Caco-2 (cell line): ENCODE results near the gene CCNI. TPM values are rescaled to one million over a fixed set of nuclear protein-coding genes. Genes with fewer than 3 reads are reported as not detected.

Source experiments
- BruUV-seq: library from RNA; stranded (reverse); fragments of 400-500 nt; replicated peaks from 2 replicates; lab custom pipeline; 2021; lab: Mats Ljungman, UMichigan
- CTCF ChIA-PET: fragments of 300-600 bp; sonication (Branson Sonifier 250); formaldehyde crosslinking; loops from one replicate; lab custom pipeline; 2022; ENCODE audit warnings: antibody characterized with exemption; lab: Charles Lee
- POLR2A ChIA-PET: fragments of 300-600 bp; sonication (Branson Sonifier 250); formaldehyde crosslinking; loops from one replicate; lab custom pipeline; 2022; ENCODE audit warnings: antibody characterized with exemption; lab: Charles Lee
- DNase-seq, 2 experiments: peaks; one replicate each; pipeline versions ENCODE4 v3.0.0 to v3.0.0-alpha.2; 2020 to 2022
- H3K27me3 ChIP-seq: replicated peaks from 2 replicates; pipeline ENCODE4 v1.6.0; 2011; ENCODE audit warnings: low read length; ENCODE audit not compliant: control insufficient read depth, insufficient read depth
- H3K36me3 ChIP-seq: 2 replicates; pipeline ENCODE4 v1.5.1; 2011; ENCODE audit warnings: low read length; ENCODE audit not compliant: control insufficient read depth, insufficient read depth
- H3K4me1 ChIP-seq: fragments of 250-450 bp; sonication (Bioruptor Pico); 2 replicates; pipeline ENCODE4 v1.5.1; 2020; ENCODE audit warnings: mild to moderate bottlenecking
- H3K4me3 ChIP-seq: 2 replicates; pipeline ENCODE4 v1.5.1; 2011; ENCODE audit warnings: low read depth, mild to moderate bottlenecking, control low read depth, low read length
- H3K9me3 ChIP-seq: fragments of 250-450 bp; sonication (Bioruptor Pico); 2 replicates; pipeline ENCODE4 v1.5.1; 2020; ENCODE audit warnings: mild to moderate bottlenecking, moderate library complexity
- H3K27ac Mint-ChIP-seq: one replicate; pipeline ENCODE4 v1.8.0; 2022; ENCODE audit warnings: mixed read lengths; ENCODE audit not compliant: unreplicated experiment
- H3K27me3 Mint-ChIP-seq: one replicate; pipeline ENCODE4 v1.8.0; 2022; ENCODE audit warnings: mixed read lengths; ENCODE audit not compliant: insufficient read depth, unreplicated experiment
- H3K36me3 Mint-ChIP-seq: one replicate; pipeline ENCODE4 v1.8.0; 2022; ENCODE audit warnings: mild to moderate bottlenecking, mixed read lengths; ENCODE audit not compliant: insufficient read depth, unreplicated experiment
- H3K4me1 Mint-ChIP-seq: one replicate; pipeline ENCODE4 v1.8.0; 2022; ENCODE audit warnings: low read depth, mixed read lengths; ENCODE audit not compliant: unreplicated experiment
- H3K4me3 Mint-ChIP-seq: one replicate; pipeline ENCODE4 v1.8.0; 2022; ENCODE audit warnings: mild to moderate bottlenecking, moderate library complexity, mixed read lengths; ENCODE audit not compliant: unreplicated experiment
- H3K9me3 Mint-ChIP-seq: one replicate; pipeline ENCODE4 v1.8.0; 2022; ENCODE audit warnings: mixed read lengths; ENCODE audit not compliant: unreplicated experiment
- intact Hi-C: fragments of 100-400 bp; cut with micrococcal nuclease; formaldehyde crosslinking; loops from one replicate; pipeline ENCODE4 v1.10.0; 2022; ENCODE audit not compliant: unreplicated experiment
- total RNA-seq: library from RNA; stranded (reverse); gene quantifications from 2 replicates; pipeline ENCODE4 v1.2.3, GENCODE V29; 2022
- TF ChIP-seq, protein P1 (sequence below), 2 experiments: fragments of 200-600 bp in 1 of 2; IDR thresholded peaks; 1 replicate in 1 of 2; 2 replicates in 1 of 2; pipeline versions ENCODE4 v1.5.1 to v1.8.0; 2011 to 2022; ENCODE audit warnings: antibody characterized with exemption in 1 of 2, control low read depth in 1 of 2, inconsistent platforms in 1 of 2, low read depth in 1 of 2, low read length in 1 of 2, mild to moderate bottlenecking in 1 of 2, moderate library complexity in 1 of 2; ENCODE audit not compliant: insufficient read depth in 1 of 2, severe bottlenecking in 1 of 2, unreplicated experiment in 1 of 2

CCNI gene
- total RNA-seq, 1 experiment from 2014 or later: 164 TPM

DNA sequence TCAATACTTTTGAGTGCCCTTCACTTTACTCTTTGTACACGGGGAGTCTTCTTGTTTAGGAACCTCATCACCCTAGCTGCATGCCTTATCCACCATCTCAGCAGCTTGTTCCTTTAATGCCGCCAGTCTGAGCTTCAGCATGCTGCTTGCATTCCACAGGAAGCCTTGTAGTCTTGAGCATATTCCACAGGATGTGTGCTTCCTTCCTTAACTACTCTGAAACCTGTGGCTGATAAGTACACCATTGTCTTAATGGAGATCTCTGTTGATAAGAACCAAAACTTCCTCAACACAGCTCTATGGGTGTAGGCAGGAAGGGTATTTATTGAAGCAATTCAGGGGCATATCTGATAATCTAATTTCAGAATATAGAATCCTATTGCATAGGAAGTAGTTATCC is 24.4 kb upstream of the CCNI start:
- no TSS peak for BruUV-seq
- CTCF ChIA-PET: interaction anchor here (2.6 kb wide), 1 partner anchor 103 kb away, joined by 10 read pairs; no protein-coding TSS in a partner anchor
- Mint-ChIP-seq H3K4me3 (no peak overlapping the region), H3K36me3 (no peaks in the 10 kb centered on the region), H3K27ac (no peak overlapping the region), H3K27me3 (no peaks in the 10 kb centered on the region), H3K4me1 (no peaks in the 10 kb centered on the region), H3K9me3 (no peaks in the 10 kb centered on the region)
- intact Hi-C loops: no loop called here
- TF ChIP-seq, protein P1, sequence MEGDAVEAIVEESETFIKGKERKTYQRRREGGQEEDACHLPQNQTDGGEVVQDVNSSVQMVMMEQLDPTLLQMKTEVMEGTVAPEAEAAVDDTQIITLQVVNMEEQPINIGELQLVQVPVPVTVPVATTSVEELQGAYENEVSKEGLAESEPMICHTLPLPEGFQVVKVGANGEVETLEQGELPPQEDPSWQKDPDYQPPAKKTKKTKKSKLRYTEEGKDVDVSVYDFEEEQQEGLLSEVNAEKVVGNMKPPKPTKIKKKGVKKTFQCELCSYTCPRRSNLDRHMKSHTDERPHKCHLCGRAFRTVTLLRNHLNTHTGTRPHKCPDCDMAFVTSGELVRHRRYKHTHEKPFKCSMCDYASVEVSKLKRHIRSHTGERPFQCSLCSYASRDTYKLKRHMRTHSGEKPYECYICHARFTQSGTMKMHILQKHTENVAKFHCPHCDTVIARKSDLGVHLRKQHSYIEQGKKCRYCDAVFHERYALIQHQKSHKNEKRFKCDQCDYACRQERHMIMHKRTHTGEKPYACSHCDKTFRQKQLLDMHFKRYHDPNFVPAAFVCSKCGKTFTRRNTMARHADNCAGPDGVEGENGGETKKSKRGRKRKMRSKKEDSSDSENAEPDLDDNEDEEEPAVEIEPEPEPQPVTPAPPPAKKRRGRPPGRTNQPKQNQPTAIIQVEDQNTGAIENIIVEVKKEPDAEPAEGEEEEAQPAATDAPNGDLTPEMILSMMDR (IDR thresholded peaks at IDR 0.05; ENCODE audit: insufficient read depth in 1 of 2, low read depth in 1 of 2, low read length in 1 of 2, severe bottlenecking in 1 of 2, unreplicated experiment in 1 of 2): no peak
- Histone ChIP-seq H3K9me3 (no peaks in the 10 kb centered on the region), H3K4me3 (no peak overlapping the region), H3K27me3 (no peaks in the 10 kb centered on the region), H3K36me3 (no peaks in the 10 kb centered on the region), H3K4me1 (no peaks in the 10 kb centered on the region)
- no peak for DNase-seq
- POLR2A ChIA-PET: no interaction called here

DNA sequence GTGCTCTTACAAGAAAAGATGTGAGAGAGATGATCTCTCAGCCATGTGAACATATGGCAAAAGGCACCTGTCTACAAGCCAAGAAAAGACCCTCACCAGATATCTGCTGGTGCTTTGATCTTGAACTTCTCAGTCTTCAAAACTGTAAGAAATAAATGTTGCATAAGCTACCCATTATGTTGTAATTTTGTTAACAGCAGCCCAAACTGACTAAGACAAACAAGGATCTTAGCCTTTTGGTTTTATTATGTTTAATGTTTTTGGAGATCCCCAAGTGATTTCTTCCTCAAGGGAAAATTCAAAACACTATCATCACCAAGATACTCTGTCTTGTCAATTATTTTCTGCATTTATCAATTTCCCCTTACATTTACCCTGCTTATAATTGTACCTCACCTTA is 21.8 kb upstream of the CCNI start:
- CTCF ChIA-PET: no interaction called here
- intact Hi-C loops: no loop called here
- DNase-seq: no peak
- TF ChIP-seq, protein P1 (IDR thresholded peaks at IDR 0.05; ENCODE audit: insufficient read depth in 1 of 2, low read depth in 1 of 2, low read length in 1 of 2, severe bottlenecking in 1 of 2, unreplicated experiment in 1 of 2): no peak
- Histone ChIP-seq H3K27me3 (no peaks in the 10 kb centered on the region), H3K9me3 (no peaks in the 10 kb centered on the region), H3K36me3 (no peaks in the 10 kb centered on the region), H3K4me3 (no peak overlapping the region), H3K4me1 (no peaks in the 10 kb centered on the region)
- H3K9me3 Mint-ChIP-seq: no peaks in the 10 kb centered on the region
- no peak overlapping the region for H3K27ac Mint-ChIP-seq
- no peaks in the 10 kb centered on the region for H3K36me3 Mint-ChIP-seq
- POLR2A ChIA-PET: no interaction called here
- no TSS peak for BruUV-seq
- no peaks in the 10 kb centered on the region for H3K27me3 Mint-ChIP-seq
- no peaks in the 10 kb centered on the region for H3K4me1 Mint-ChIP-seq
- H3K4me3 Mint-ChIP-seq: no peak overlapping the region

DNA sequence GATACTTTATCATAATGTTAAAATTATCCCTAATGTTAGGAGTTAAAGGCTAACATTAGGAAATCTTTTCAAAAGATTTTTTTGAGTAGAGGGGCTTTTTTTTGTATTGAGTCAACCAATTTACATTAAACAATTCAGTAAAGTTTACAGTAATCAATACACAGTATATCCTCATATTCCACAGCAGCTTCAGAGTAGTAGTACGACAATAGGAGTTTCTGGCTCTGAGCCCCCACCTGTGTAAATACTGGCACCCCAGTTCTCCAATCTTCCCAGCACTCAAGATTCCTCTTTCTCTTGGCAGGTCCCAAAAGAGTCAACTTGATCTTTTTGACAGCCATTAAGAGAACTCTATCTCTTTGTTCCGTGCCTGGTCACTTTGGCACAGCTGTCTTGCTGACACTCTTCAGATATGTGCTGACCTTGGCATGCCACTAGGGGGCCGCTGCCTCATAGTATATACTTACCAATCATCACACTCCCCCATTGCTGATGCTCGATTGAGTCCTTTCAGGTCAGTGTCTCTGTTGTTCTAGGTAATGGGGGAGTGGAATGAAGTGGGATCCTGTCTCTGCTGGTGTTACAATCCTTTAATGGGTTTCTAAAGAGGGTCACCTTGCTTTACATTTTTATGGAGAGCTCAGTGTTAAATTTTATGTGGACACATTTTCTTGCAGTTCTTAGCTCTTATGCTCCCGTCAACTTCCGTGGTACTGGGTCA is 19.5 kb upstream of the CCNI start:
- no TSS peak for BruUV-seq
- DNase-seq: peak; percentile 69 to 72
- intact Hi-C loops: loop anchor here (1.0 kb wide), 4 partner anchors 61 to 214 kb away; no protein-coding TSS in a partner anchor
- Histone ChIP-seq H3K9me3 (no peaks in the 10 kb centered on the region), H3K4me3 (no peak overlapping the region), H3K27me3 (no peaks in the 10 kb centered on the region), H3K4me1 (no peaks in the 10 kb centered on the region), H3K36me3 (no peaks in the 10 kb centered on the region)
- ChIA-PET POLR2A (no interaction called here), CTCF (interaction anchor here (0.5 to 1.6 kb wide), 7 partner anchors 22 to 375 kb away, joined by 3 to 49 read pairs (median 5); no protein-coding TSS in a partner anchor)
- TF ChIP-seq, protein P1 (IDR thresholded peaks at IDR 0.05; ENCODE audit: insufficient read depth in 1 of 2, low read depth in 1 of 2, low read length in 1 of 2, severe bottlenecking in 1 of 2, unreplicated experiment in 1 of 2): peak; percentile 79 to 80
- no peak overlapping the region for H3K4me3 Mint-ChIP-seq
- no peaks in the 10 kb centered on the region for H3K27me3 Mint-ChIP-seq
- no peaks in the 10 kb centered on the region for H3K9me3 Mint-ChIP-seq
- H3K4me1 Mint-ChIP-seq: no peaks in the 10 kb centered on the region
- H3K27ac Mint-ChIP-seq: no peak overlapping the region
- no peaks in the 10 kb centered on the region for H3K36me3 Mint-ChIP-seq
